Activated T-cell treated with anti-CD3 and anti-CD28 coated beads, Interleukin-2, amount 50 U/mL, for 48 hours (primary cell): ENCODE results near the gene OR51S1.
"Not testable (repeated sequence)": the region's sequence is repeated elsewhere in the genome, so short reads cannot be mapped to it uniquely, and the experiment has no call there.

Experiments
- DNase-seq, 2 experiments: peaks; one replicate each; pipeline ENCODE4 v3.0.0-alpha.2; 2020

The OR51S1 gene

GRCh38 chr11:4848908-4849532 lies at the start of gene OR51S1:
Gene OR51S1, minus strand, starts transcription at chr11:4849208. Its CDS starts 0 bp downstream, at chr11:4849208.
- no peak for DNase-seq

GRCh38 chr11:4891996-4892640 lies 43.1 kb upstream of the OR51S1 start:
- no peak for DNase-seq

DNA sequence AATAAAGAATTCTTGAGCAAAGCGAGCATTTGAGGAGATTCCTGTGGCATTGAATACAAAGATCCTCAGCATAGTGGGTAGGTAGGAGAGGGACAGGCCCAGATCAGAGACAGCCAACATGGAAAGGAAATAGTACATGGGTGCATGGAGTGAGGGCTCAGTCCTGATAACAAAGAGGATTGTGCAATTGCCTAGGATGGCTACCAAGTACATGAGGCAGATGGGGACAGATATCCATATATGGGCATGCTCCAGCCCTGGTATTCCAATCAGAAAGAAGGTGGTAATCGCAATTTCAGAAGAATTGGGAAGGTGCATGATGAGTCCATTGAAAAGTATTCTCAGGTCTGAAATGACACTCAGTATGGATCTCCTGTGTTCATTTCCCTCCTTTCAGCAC lies 41.3 kb upstream of the OR51S1 start:
- DNase-seq: no peak

GRCh38 chr11:4887591-4887990 lies 38.6 kb upstream of the OR51S1 start:
- no peak for DNase-seq

DNA sequence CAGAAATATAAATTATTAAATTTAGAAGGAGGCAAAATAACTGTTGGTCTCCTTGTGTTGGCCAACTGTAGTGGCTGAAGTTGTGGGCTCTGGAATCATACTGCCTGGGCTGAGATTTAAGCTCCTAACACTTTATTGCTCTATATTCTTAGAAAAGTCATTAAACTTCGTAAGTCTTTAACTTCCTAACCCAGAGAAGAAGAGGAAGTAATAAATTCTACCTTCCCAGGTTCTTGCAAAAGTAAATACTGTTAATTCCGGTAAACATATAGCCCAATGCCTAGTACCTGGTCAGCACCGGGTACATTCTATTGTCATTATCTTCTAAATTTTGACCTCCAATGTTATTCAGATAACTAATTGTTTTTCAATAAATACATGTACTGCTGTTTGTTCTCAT lies 37.2 kb upstream of the OR51S1 start:
- DNase-seq: no peak

DNA sequence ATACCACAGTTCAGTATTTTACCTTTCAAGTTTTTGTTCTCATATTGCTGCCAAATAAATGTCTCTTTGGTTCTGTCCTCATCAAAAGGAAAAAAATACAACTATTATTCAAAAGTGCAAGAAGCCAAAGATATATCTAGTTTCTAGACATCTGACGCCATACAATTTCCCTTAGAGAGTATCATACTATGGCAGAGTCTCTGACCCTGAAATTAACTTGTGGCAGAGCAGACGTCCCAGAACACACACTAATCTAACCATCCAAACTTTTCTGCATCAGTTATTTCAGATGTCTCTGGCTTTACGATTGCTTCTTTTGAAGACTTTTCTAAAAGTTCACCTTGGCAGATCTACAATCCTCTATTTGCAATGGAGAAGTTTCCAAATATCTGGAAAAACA lies 35.4 kb upstream of the OR51S1 start:
- no peak for DNase-seq

DNA sequence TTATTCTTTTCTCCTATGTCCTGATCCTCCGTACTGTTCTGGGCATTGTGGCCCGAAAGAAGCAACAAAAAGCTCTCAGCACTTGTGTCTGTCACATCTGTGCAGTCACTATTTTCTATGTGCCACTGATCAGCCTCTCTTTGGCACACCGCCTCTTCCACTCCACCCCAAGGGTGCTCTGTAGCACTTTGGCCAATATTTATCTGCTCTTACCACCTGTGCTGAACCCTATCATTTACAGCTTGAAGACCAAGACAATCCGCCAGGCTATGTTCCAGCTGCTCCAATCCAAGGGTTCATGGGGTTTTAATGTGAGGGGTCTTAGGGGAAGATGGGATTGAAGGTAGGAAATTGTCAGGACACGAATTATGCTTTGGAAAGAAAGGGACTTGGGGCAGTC lies 33.5 kb upstream of the OR51S1 start:
- no peak for DNase-seq

DNA sequence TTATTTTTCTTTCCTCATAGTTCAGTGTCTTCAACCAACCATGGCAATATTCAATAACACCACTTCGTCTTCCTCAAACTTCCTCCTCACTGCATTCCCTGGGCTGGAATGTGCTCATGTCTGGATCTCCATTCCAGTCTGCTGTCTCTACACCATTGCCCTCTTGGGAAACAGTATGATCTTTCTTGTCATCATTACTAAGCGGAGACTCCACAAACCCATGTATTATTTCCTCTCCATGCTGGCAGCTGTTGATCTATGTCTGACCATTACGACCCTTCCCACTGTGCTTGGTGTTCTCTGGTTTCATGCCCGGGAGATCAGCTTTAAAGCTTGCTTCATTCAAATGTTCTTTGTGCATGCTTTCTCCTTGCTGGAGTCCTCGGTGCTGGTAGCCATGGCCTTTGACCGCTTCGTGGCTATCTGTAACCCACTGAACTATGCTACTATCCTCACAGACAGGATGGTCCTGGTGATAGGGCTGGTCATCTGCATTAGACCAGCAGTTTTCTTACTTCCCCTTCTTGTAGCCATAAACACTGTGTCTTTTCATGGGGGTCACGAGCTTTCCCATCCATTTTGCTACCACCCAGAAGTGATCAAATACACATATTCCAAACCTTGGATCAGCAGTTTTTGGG lies 33.0 kb upstream of the OR51S1 start, which contains the start of gene OR51T1:
OR51T1 (plus strand) TSS at position 41 of the 641 bp plus-strand sequence; CDS start at position 41, 0 bp downstream.
- no peak for DNase-seq

GRCh38 chr11:4881188-4881587 lies 32.2 kb upstream of the OR51S1 start:
- no peak for DNase-seq

DNA sequence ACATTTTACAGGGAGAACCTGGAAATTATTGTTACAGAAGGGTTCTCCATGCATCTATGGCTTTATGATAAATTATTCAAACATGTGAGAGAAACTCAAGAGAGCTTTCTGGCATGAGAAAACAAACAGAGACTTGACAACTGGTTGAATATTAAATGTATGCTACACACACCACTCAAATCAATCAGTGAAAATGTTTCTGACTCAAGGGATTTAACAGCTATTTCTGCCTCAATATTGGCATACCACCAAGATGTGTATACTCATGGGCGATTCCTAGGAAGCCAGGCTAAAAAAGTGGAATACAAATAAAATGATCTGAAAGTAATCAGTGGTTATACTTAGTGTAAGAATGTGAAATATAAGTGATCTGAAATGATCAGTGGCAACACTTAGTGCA lies 16.8 kb upstream of the OR51S1 start:
- DNase-seq: no peak

DNA sequence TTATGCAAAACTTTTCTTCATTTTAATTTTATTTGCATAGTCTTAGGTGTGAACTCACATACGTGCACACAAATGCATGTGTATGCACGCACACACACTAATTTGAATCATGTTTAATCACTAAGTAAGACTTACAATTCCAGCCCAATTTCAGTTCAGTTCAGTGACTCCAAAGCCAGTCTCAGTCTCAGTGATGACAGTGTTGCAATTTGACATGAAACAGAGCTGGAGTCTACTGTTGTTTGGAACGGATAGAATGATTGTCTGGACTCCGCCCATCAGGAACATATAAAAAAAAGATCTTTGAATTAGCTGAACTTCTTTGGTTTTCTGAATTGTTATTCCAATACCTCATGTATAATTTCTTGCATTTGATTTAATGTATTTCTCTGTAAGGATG lies 14.9 kb upstream of the OR51S1 start:
- no peak for DNase-seq

- no peak for DNase-seq
These were observed 13.6 kb upstream of the OR51S1 start for GRCh38 chr11:4862447-4863236.

DNA sequence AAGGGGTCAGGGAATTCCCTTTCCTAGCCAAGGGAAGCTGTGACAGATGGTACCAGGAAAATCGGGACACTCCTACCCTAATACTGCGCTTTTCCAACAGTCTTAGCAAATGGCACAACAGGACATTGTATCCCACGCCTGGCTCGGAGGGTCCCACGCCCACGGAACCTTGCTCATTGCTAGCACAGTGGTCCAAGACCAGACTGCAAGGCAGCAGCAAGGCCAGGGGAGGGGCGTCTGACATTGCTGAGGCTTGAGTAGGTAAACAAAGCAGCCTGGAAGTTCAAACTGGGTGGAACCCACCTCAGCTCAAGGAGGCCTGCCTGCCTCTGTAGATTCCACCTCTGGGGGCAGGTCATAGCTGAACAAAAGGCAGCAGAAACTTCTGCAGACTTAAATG lies 5.3 kb upstream of the OR51S1 start:
- DNase-seq: not testable (repeated sequence)

- DNase-seq: no peak
These were observed 2.0 kb upstream of the OR51S1 start for GRCh38 chr11:4851033-4851432.

- no peak for DNase-seq
These were observed 9.0 kb downstream of the OR51S1 start for GRCh38 chr11:4839851-4840549.

DNA sequence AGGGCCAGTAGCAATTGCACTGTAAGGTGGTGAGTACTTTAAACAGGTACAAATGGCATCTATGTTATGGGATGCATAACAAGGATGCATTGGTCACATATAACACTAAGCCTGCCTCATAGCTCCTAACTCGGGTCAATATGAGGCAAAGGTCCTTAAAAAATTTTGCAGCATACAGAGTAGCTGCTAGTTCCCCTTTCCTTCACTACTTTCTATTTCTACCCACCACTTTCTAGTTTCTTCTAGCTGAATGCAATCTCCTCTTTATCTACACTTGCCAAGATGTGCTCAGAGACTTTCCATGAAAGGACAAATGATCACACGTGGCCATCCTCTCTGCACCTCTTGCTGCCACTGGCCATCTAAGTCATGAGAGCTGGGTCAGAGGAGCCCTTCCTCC lies 18.1 kb downstream of the OR51S1 start:
- no peak for DNase-seq

DNA sequence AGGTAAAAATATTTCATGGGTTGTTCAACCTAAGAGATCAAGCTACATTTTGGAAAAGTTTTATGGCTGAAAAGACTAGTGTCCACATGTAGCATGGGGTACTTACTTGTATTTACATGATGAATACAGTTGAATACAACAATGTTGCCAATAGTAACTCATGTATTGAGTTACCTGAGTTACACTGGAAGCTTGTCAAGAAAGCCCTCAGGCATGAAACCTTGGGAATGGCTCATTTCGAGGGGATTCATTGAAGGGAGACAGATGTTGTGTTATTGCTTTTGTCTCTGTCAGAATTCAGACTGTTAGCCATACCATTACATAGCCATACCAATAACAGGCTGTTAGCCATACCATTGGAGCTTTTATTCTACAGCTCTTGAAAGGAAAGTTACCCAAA lies 18.7 kb downstream of the OR51S1 start:
- no peak for DNase-seq

DNA sequence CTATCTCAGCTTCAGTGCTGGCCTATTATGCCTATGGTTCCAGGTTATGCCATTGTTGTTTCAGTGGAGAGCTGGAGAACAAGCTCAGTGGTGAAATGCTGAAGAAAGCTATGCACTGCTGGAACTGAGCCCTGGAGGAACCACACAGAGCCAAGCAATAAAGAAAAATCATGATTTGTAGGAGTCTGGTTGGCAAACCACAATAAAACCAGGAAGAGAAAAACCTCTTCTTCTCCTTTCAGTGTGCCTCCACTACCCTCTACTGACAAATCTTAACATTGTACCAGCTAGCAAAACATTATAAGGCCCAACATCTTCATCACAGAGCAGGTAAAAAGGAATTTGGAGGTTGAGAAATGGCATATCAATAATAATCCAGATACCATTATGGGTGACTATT lies 22.6 kb downstream of the OR51S1 start:
- no peak for DNase-seq

GRCh38 chr11:4825132-4825531 lies 23.9 kb downstream of the OR51S1 start:
- DNase-seq: no peak

- no peak for DNase-seq
These were observed 28.0 kb downstream of the OR51S1 start, which contains the start of gene OR51F2 for GRCh38 chr11:4821021-4821420. Gene OR51F2, plus strand, starts transcription at chr11:4821321. Its CDS starts 101 bp downstream, at chr11:4821422.

DNA sequence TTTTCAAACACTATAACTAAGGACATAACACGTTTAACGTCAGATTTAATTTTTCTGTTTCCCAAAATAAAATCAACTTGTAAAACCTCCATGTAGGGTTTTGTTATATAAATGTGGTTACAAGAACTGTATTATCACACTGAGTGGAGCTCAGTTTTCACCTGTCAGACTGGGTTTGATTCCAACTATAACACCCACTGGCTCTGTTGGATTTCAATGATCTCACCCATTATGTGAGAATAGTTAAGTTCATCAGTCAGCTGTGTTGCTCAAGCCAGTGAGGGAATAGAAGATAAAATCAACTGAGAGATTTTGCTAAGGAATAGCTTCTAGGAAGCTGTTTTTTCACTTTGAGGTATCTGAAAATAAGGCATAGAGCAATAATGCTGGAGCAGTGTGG lies 39.8 kb downstream of the OR51S1 start:
- no peak for DNase-seq

DNA sequence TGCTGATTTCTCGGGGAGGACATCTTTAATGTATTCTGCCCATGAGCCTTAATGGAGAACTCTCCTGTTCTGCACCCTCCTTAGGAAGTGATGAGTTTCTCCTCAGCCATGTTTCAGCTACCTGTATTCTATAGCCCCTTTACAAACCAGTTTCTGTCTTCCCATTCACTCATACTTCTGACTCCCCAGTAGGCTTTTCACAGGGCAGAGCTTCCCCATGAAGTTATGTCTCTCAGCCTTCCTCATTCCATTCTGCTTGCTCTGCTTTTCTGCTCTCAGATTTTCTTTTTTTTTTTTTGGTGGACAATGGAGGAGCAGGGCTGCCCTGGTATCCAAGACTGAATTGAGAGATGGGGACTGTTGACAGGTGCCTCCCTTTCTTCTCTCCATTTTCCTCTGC lies 40.5 kb downstream of the OR51S1 start:
- no peak for DNase-seq

DNA sequence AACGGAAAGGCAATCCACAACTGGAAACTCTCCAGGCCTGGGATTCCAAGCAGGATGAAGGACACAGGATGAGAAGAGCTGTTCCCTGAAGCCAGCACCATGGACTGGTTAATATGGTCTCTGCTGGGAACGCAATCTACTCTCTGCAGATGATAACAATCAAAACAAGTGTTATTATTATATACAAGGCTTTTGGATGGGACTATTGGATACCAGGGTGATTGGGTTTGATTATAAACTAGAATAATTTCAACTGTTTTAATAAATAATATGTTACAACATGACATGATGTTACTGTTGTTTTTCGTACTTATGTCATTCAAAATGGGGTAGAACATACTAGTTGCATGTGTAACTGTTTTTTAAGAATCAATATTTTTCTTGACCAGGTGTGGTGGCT lies 44.7 kb downstream of the OR51S1 start, which contains the start of gene OR52R1:
OR52R1 (minus strand) TSS at position 101 of the 400 bp plus-strand sequence; CDS start at position 101, 0 bp downstream.
- no peak for DNase-seq
